Measurements from ENCODE around the gene FAM174C.
"Not testable (repeated sequence)": the region's sequence is repeated elsewhere in the genome, so short reads cannot be mapped to it uniquely, and the experiment has no call there.

FAM174C gene

GRCh38 chr19:1310853-1311180, 35.5 kb downstream of the FAM174C start:
- no peak for DNase-seq
- in situ Hi-C loops (cut with MboI; ENCODE audit: low pct_unique_long_range_greater_than_20kb, low sequenced_read_pairs): loop anchor here (10.0 kb wide), 1 partner anchor 54 kb away; no protein-coding TSS in a partner anchor

DNA sequence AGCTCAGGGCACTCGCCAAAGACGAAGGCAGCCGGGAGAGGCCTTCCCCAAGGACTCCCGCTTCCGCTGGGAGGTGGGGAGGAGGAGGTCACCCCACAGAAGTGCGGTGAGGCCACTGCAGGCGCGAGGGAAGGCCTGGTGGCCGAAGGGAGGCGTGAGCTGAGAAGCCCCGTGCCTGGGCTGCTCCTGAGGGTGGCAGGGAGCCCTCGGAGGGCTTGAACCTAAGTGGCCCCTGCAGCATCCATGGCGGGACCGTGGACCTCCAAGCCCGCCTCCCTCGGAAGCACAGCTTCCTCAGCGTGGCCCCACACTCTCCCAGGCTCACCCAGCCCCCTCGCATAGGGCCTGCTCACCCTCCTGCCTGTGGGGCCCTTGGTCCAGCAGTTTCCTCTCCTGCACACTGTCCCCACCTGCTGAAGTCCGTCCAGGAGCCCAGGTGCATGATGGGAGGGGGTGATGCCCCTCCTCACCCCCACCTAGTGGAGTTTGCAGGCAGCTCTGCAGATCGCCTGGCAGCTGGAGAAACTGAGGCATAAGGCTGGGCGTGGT, 36.3 kb downstream of the FAM174C start:
- no peak for DNase-seq
- in situ Hi-C loops (cut with MboI; ENCODE audit: low pct_unique_long_range_greater_than_20kb, low sequenced_read_pairs): loop anchor here (10.0 kb wide), 1 partner anchor 53 kb away; no protein-coding TSS in a partner anchor

- in situ Hi-C loops (cut with MboI; ENCODE audit: low pct_unique_long_range_greater_than_20kb, low sequenced_read_pairs): loop anchor here (10.0 kb wide), 1 partner anchor 52 kb away; no protein-coding TSS in a partner anchor
Measured at GRCh38 chr19:1312767-1313694, 37.7 kb downstream of the FAM174C start.

DNA sequence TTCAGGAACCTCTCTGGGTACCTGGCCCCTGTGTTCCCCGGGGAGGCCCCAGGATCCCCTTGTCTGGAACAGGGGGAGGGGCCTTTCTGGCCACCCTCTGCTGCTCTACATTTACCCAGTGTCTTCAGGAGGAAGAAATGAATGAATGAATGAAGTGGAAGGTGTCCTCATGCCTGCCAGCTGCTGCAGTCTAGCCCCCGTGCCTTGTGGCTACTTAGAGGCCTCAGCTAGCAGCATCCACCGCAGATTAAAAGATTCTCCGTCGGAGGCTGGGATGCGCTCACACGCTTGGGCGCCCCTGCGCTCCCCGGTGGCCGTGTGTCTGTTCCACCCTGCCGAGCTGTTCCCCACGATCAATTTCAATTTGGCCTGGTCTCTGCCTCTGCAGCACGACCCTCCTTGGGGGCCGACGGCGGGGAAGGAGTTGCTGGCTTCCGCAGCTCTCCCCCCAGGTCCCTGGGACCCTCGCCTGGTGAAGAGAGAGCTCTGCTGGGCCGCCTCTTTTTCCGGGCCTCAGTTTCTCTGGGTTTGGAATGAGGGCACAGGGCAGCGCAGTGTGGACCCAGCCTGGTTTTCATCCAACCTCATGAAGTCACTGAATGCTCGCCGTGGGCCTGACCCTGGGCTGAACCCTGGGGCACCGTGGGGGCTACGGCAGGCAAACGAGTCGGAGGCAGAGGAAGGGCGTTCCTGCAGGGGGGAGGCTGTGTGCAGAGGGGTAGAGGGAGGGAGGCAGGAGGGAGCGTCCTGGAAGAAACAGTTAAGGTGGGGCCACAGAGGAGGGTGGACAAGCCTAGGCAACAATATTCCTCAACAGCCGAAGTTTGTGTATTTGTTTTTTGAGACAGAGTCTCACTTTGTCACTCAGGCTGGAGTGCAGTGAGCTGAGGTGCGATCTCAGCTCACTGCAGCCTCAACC, 38.6 kb downstream of the FAM174C start:
- no peak for DNase-seq
- in situ Hi-C loops (cut with MboI; ENCODE audit: low pct_unique_long_range_greater_than_20kb, low sequenced_read_pairs): loop anchor here (10.0 kb wide), 1 partner anchor 51 kb away; no protein-coding TSS in a partner anchor

More at GRCh38 chr19:1312767-1313694, 37.7 kb downstream of the FAM174C start:
- DNase-seq: no peak

DNA sequence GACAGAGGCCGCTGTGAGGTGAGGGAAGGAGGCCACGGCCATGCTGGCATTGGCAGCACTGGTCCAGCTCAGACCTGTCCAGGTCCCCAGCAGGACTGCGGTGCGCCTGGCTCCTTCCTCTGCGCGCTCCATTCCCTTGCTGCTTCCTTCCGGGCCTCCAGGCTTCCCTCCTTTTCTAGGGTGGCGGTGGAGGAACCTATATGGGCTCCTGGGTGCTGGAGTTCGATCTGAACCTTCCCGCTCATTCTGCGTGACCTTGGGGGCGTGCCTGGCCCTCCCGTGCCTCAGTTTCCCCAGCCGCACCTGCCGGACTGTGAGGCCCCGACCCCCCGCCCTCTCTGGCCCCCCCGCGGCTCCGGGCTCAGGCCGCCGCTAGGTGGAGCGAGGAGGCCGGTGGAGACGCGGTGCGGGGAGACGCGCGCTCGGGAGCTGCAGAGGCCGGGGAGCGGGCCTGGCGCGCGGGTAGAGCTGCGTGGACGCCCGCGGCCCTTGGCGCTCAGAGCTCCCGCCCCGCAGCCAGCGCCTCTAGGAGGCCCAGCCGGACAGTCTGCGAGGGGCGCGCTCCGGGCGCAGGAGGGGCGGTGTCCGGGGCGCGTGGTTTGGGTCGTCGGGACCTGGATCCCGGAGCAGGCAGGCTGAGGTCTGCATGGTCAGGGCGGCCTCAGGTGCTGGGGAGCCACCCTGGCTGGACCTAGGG, 40.3 kb downstream of the FAM174C start:
- in situ Hi-C loops (cut with MboI; ENCODE audit: low pct_unique_long_range_greater_than_20kb, low sequenced_read_pairs): loop anchor here (10.0 kb wide), 1 partner anchor 49 kb away; no protein-coding TSS in a partner anchor
- peak; percentile 39 for DNase-seq

DNA sequence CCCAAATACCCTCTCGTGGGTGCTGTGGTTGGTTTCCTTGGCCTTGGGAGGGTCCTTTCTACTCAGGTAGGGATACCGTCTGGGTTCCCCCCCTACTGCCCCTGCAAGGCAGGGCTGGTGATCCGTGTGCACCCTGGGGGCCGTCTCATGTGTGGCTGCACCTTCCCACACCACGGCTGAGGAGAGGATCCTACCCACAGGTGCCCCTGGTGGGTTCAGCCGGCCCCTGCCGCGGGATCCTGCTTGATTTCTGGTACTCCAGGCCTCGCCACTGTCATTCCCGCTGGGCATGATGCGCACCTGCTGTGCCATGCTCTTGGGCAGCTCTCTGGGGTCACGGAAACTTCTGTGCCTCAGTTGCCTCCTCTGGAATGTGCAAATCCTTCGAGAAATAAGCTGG, 41.1 kb downstream of the FAM174C start:
- in situ Hi-C loops (cut with MboI; ENCODE audit: low pct_unique_long_range_greater_than_20kb, low sequenced_read_pairs): loop anchor here (10.0 kb wide), 1 partner anchor 48 kb away; no protein-coding TSS in a partner anchor
- no peak for DNase-seq

GRCh38 chr19:1317274-1318003, 42.1 kb downstream of the FAM174C start:
- in situ Hi-C loops (cut with MboI; ENCODE audit: low pct_unique_long_range_greater_than_20kb, low sequenced_read_pairs): loop anchor here (10.0 kb wide), 1 partner anchor 47 kb away; no protein-coding TSS in a partner anchor
- no peak for DNase-seq

GRCh38 chr19:1318678-1319471, 43.5 kb downstream of the FAM174C start:
- in situ Hi-C loops (cut with MboI; ENCODE audit: low pct_unique_long_range_greater_than_20kb, low sequenced_read_pairs): loop anchor here (10.0 kb wide), 1 partner anchor 46 kb away; no protein-coding TSS in a partner anchor
- DNase-seq: no peak

GRCh38 chr19:1320282-1320650, 44.9 kb downstream of the FAM174C start:
- in situ Hi-C loops (cut with MboI; ENCODE audit: low pct_unique_long_range_greater_than_20kb, low sequenced_read_pairs); DNase-seq: not testable (repeated sequence)

- in situ Hi-C loops (cut with MboI; ENCODE audit: low pct_unique_long_range_greater_than_20kb, low sequenced_read_pairs): no loop called here
Measured at GRCh38 chr19:1321539-1321938, 46.2 kb downstream of the FAM174C start.

GRCh38 chr19:1322198-1322981, 47.1 kb downstream of the FAM174C start:
- no peak for DNase-seq
- in situ Hi-C loops (cut with MboI; ENCODE audit: low pct_unique_long_range_greater_than_20kb, low sequenced_read_pairs): no loop called here

More at GRCh38 chr19:1321539-1321938, 46.2 kb downstream of the FAM174C start:
- DNase-seq: no peak

- DNase-seq: no peak
- in situ Hi-C loops (cut with MboI; ENCODE audit: low pct_unique_long_range_greater_than_20kb, low sequenced_read_pairs): no loop called here
Measured at GRCh38 chr19:1324249-1324805, 49.0 kb downstream of the FAM174C start.

DNA sequence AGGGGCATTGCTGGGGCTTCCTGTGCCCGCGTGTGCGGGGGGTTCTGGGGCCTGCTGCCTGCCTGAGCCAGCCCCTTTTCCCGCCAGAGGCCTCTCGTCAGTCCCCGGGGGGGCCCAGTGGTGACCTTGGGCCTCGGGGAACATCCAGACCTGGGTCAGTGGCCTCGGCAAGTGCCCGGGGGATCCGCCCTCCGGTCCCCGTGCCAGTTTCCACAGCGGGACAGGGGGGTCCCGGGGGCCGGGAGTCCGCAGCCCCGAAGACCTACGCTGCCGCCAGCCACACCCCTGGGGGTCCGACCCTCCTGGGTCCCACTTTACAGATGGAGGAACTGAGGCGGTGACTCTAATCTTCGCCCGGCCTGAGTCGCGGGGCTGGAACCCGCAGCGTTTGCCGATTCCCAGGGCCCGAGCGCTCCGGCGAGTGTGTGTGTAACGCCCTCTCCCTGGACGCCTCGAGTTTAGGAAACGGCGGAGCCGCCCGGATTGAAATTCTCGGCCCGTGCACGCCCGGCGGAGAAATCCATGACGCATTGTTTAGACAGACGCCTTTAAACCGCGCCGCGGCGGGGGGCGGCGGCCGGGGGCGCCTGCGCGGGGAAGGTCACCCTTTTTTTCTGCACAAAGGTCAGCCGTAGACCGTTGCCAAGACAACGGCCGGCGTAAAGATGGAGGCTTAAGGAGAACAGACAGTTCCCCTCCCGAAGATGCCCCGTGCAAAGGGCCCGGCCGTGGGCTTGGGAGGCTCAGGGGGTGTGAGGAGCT, 49.7 kb downstream of the FAM174C start:
- DNase-seq: peak; percentile 12
- in situ Hi-C loops (cut with MboI; ENCODE audit: low pct_unique_long_range_greater_than_20kb, low sequenced_read_pairs): no loop called here

DNA sequence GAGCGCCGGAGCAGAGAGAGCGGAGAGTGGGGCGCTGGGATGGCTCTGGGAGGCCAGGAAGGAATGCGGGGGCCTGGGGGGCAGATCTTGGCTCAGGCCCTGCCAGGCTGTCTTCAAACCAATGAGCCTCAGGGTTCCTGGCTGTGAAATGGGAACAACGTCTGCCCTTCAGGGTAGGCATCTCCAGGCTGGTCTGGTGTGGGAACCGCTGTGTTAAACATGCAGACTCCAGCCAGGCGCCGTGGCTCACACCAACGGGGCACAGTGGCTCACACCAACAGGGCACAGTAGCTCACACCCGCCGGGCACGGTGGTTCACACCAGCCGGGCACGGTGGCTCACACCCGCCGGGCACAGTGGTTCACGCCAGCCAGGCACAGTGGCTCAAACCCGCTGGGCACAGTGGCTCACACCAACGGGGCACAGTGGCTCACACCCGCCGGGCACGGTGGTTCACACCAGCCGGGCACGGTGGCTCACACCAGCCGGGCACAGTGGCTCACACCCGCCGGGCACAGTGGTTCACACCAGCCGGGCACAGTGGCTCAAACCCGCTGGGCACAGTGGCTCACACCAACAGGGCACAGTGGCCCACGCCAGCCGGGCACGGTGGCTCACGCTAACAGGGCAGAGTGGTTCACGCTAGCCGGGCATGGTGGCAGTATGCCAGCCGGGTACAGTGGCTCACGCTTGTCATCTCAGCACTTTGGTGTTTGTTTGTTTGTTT, 50.4 kb downstream of the FAM174C start:
- in situ Hi-C loops (cut with MboI; ENCODE audit: low pct_unique_long_range_greater_than_20kb, low sequenced_read_pairs): no loop called here
- DNase-seq: no peak

- no peak for DNase-seq
- in situ Hi-C loops (cut with MboI; ENCODE audit: low pct_unique_long_range_greater_than_20kb, low sequenced_read_pairs): no loop called here
Measured at GRCh38 chr19:1327125-1327524, 51.8 kb downstream of the FAM174C start.

Data from KBM-7 (cell line).